CMK (cell line): ENCODE data around the gene TMEM168.

Source experiments
- DNase-seq: peaks from one replicate; pipeline ENCODE4 v3.0.0-alpha.2; 2010; ENCODE audit warnings: low read depth

TMEM168 gene

GRCh38 chr7:112715525-112715924, 74.7 kb downstream of the TMEM168 start:
- DNase-seq: no peak

- DNase-seq: no peak
These were observed 75.3 kb downstream of the TMEM168 start for GRCh38 chr7:112714917-112715316.
